A549 (cell line): Measurements from ENCODE around the gene NEK5.

Experiments used
- CTCF ChIP-seq: fragments of >200 bp; sonication (Bioruptor Twin); formaldehyde crosslinking; IDR thresholded peaks from 3 replicates; pipeline ENCODE4 v1.5.1; 2016
- ESRRA ChIP-seq: fragments of 150-350 bp; IDR thresholded peaks from 2 replicates; pipeline ENCODE4 v1.6.1; 2014; ENCODE audit warnings: mild to moderate bottlenecking, low read length, borderline replicate concordance
- HOXB13 ChIP-seq: fragments of 250-450 bp; sonication (Bioruptor Pico); IDR thresholded peaks from 2 replicates; pipeline ENCODE4 v1.5.0; 2020; ENCODE audit warnings: low read depth, mild to moderate bottlenecking, moderate library complexity
- MAFK ChIP-seq: fragments of 450-650 bp; IDR thresholded peaks from 2 replicates; pipeline ENCODE4 v1.6.1; 2014; ENCODE audit not compliant: partially characterized antibody
- NR3C1 ChIP-seq: fragments of >200 bp; sonication (Bioruptor Twin); formaldehyde crosslinking; IDR thresholded peaks from 3 replicates; pipeline ENCODE4 v1.6.1; 2017
- USF2 ChIP-seq: fragments of 450-650 bp; IDR thresholded peaks from 2 replicates; pipeline ENCODE4 v1.6.1; 2014; ENCODE audit warnings: antibody characterized with exemption
- TF ChIP-seq, protein P1 (sequence below): fragments of 250-450 bp; sonication (Bioruptor Pico); IDR thresholded peaks from 2 replicates; pipeline ENCODE4 v1.5.0; 2021; ENCODE audit warnings: mild to moderate bottlenecking, moderate library complexity, borderline replicate concordance

GRCh38 chr13:52164989-52165388 is 36.1 kb upstream of the NEK5 start:
- no peak for TF ChIP-seq CTCF
- no peak for TF ChIP-seq HOXB13 (CRISPR knock-in tag)
- TF ChIP-seq USF2, result no peak
- TF ChIP-seq, protein P1, sequence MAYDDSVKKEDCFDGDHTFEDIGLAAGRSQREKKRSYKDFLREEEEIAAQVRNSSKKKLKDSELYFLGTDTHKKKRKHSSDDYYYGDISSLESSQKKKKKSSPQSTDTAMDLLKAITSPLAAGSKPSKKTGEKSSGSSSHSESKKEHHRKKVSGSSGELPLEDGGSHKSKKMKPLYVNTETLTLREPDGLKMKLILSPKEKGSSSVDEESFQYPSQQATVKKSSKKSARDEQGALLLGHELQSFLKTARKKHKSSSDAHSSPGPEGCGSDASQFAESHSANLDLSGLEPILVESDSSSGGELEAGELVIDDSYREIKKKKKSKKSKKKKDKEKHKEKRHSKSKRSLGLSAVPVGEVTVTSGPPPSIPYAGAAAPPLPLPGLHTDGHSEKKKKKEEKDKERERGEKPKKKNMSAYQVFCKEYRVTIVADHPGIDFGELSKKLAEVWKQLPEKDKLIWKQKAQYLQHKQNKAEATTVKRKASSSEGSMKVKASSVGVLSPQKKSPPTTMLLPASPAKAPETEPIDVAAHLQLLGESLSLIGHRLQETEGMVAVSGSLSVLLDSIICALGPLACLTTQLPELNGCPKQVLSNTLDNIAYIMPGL (CRISPR knock-in tag), result no peak
- no peak for TF ChIP-seq NR3C1
- no peak for TF ChIP-seq ESRRA
- TF ChIP-seq MAFK, result no peak
